K562 (cell line): ENCODE data around the gene DNAH3. TPM values are rescaled to one million over a fixed set of nuclear protein-coding genes. Genes with fewer than 3 reads are reported as not detected.

Experiments used
- BCOR ChIP-seq: fragments of 450-650 bp; IDR thresholded peaks from 2 replicates; pipeline ENCODE4 v1.6.1; 2016
- CC2D1A ChIP-seq: fragments of 450-650 bp; IDR thresholded peaks from 2 replicates; pipeline ENCODE4 v1.6.1; 2017; ENCODE audit warnings: mild to moderate bottlenecking
- CCAR2 ChIP-seq: fragments of 200-400 bp; formaldehyde crosslinking; IDR thresholded peaks from 2 replicates; pipeline ENCODE4 v1.6.1; 2017; ENCODE audit warnings: mild to moderate bottlenecking, low read depth, low read length
- CREB3L1 ChIP-seq: fragments of 450-650 bp; IDR thresholded peaks from 2 replicates; pipeline ENCODE4 v1.6.1; 2014; ENCODE audit warnings: low read depth, mild to moderate bottlenecking, moderate library complexity, borderline replicate concordance
- E2F1 ChIP-seq: sonication (generic); formaldehyde crosslinking; IDR thresholded peaks from 2 replicates; pipeline ENCODE4 v1.8.1; 2023; ENCODE audit warnings: mild to moderate bottlenecking, missing genetic modification reagents, moderate library complexity
- FUS ChIP-seq: fragments of 200-400 bp; formaldehyde crosslinking; optimal IDR thresholded peaks from 2 replicates; pipeline ENCODE3; 2017; ENCODE audit warnings: low read depth, low read length
- HES1 ChIP-seq: fragments of 450-650 bp; IDR thresholded peaks from 2 replicates; pipeline ENCODE4 v1.6.1; 2016; ENCODE audit warnings: low read depth, mild to moderate bottlenecking, moderate library complexity
- KLF16 ChIP-seq: IDR thresholded peaks from 2 replicates; pipeline ENCODE4 v1.6.1; 2016; ENCODE audit warnings: antibody characterized with exemption
- MCM7 ChIP-seq, 2 experiments: fragments of 450-650 bp; IDR thresholded peaks; 2 replicates each; pipeline ENCODE4 v1.6.1; 2016 to 2018
- MIER1 ChIP-seq: fragments of 450-650 bp; IDR thresholded peaks from 2 replicates; pipeline ENCODE4 v1.6.1; 2016; ENCODE audit warnings: antibody characterized with exemption, mild to moderate bottlenecking, low read depth
- NR2C1 ChIP-seq, 2 experiments: fragments of 450-650 bp; IDR thresholded peaks; 2 replicates each; pipeline ENCODE4 v1.6.1; 2017; ENCODE audit warnings: mild to moderate bottlenecking in 2 of 2, antibody characterized with exemption in 1 of 2, inconsistent platforms in 1 of 2, missing compliant biosample characterization in 1 of 2, missing genetic modification characterization in 1 of 2
- PCBP1 ChIP-seq: fragments of 200-400 bp; formaldehyde crosslinking; IDR thresholded peaks from 2 replicates; pipeline ENCODE4 v1.6.1; 2018; ENCODE audit warnings: mild to moderate bottlenecking, low read depth, low read length; ENCODE audit not compliant: poor library complexity, severe bottlenecking
- SLC30A9 ChIP-seq: fragments of 250-450 bp; sonication (Bioruptor Pico); IDR thresholded peaks from 2 replicates; pipeline ENCODE4 v1.8.0; 2022; ENCODE audit warnings: mild to moderate bottlenecking, moderate library complexity
- TAF1 ChIP-seq: IDR thresholded peaks from 2 replicates; pipeline ENCODE4 v1.6.1; 2011; ENCODE audit warnings: mild to moderate bottlenecking, low read length, moderate library complexity; ENCODE audit not compliant: insufficient read depth, control insufficient read depth, severe bottlenecking; ENCODE audit errors: extremely low read depth
- TAF15 ChIP-seq: fragments of 200-400 bp; formaldehyde crosslinking; IDR thresholded peaks from 2 replicates; pipeline ENCODE4 v1.6.1; 2017; ENCODE audit warnings: mild to moderate bottlenecking, low read depth, low read length, moderate library complexity
- TBP ChIP-seq: optimal IDR thresholded peaks from 2 replicates; pipeline ENCODE3; 2011; ENCODE audit warnings: low read depth, low read length, improper control_type of control experiment
- U2AF2 ChIP-seq: fragments of 200-400 bp; formaldehyde crosslinking; optimal IDR thresholded peaks from 2 replicates; pipeline ENCODE3; 2017; ENCODE audit warnings: low read depth, mild to moderate bottlenecking, low read length
- ZBTB8A ChIP-seq: fragments of 450-650 bp; IDR thresholded peaks from 2 replicates; pipeline ENCODE4 v1.6.1; 2018; ENCODE audit warnings: mild to moderate bottlenecking, moderate library complexity; ENCODE audit not compliant: partially characterized antibody
- ZNF316 ChIP-seq: fragments of 450-650 bp; IDR thresholded peaks from 2 replicates; pipeline ENCODE4 v1.6.1; 2016
- ZNF584 ChIP-seq: fragments of 200-800 bp; sonication (Bioruptor generic); IDR thresholded peaks from 2 replicates; pipeline ENCODE4 v1.6.1; 2016; ENCODE audit warnings: low read depth, mild to moderate bottlenecking, missing genetic modification characterization, missing compliant biosample characterization
- polyA plus RNA-seq, 8 experiments: library from polyadenylated mRNA; depleted of rRNA in 4 of 8; stranded (reverse) in 5 of 8; unstranded in 3 of 8; fragments of >200 nt; fragmentation: Nextera tagmentation in 2 of 8; fragmentation: Illumina TruSeq in 1 of 8; extraction: Ambion mirVana in 2 of 8; extraction: Trizol in 1 of 8; gene quantifications; 2 replicates each; pipeline versions ENCODE4 v1.2.1 to v1.2.3, GENCODE V29; 2011 to 2014; ENCODE audit warnings: inconsistent platforms in 1 of 8, missing spikeins in 1 of 8
- total RNA-seq, 7 experiments: library from RNA; depleted of rRNA in 6 of 7; stranded (reverse); fragments of >200 nt in 6 of 7; fragmentation: Illumina TruSeq in 2 of 7; extraction: Trizol in 2 of 7; gene quantifications; 2 replicates each; pipeline versions ENCODE4 v1.2.1 to v1.2.3, GENCODE V29; 2011 to 2021; ENCODE audit warnings: low replicate concordance in 1 of 7
- TF ChIP-seq, protein P1 (sequence below): fragments of 200-800 bp; sonication (Bioruptor generic); IDR thresholded peaks from 2 replicates; pipeline ENCODE4 v1.6.1; 2017; ENCODE audit warnings: missing genetic modification characterization, missing compliant biosample characterization
- TF ChIP-seq, protein P2 (sequence below): fragments of 250-450 bp; sonication (Bioruptor Pico); IDR thresholded peaks from 2 replicates; pipeline ENCODE4 v1.5.1; 2021; ENCODE audit warnings: mild to moderate bottlenecking

The DNAH3 gene
- total and polyA plus RNA-seq, 9 of the 15 experiments (the other 6 are each of a cell fraction or from before 2014, with no cell fraction given) = 0.32 to 0.84 (median 0.44) TPM

- peak; percentile 59 for TF ChIP-seq TAF1
- TF ChIP-seq TAF15 = no peak
- TF ChIP-seq FUS = no peak
- no peak for TF ChIP-seq HES1
- TF ChIP-seq MIER1 = no peak
- no peak for TF ChIP-seq MCM7 (IDR thresholded peaks at IDR 0.05)
- TF ChIP-seq, protein P1, sequence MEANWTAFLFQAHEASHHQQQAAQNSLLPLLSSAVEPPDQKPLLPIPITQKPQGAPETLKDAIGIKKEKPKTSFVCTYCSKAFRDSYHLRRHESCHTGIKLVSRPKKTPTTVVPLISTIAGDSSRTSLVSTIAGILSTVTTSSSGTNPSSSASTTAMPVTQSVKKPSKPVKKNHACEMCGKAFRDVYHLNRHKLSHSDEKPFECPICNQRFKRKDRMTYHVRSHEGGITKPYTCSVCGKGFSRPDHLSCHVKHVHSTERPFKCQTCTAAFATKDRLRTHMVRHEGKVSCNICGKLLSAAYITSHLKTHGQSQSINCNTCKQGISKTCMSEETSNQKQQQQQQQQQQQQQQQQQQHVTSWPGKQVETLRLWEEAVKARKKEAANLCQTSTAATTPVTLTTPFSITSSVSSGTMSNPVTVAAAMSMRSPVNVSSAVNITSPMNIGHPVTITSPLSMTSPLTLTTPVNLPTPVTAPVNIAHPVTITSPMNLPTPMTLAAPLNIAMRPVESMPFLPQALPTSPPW (CRISPR knock-in tag) = peak; percentile 76; the same call in 1 of the 2 replicates
- TF ChIP-seq NR2C1 (IDR thresholded peaks at IDR 0.05) = peak; percentile 63
- peak; percentile 67 for TF ChIP-seq NR2C1 (tag; IDR thresholded peaks at IDR 0.05)
- TF ChIP-seq BCOR = 0 out of 2 replicates have a peak, but pooled peaks have one; percentile 14
- TF ChIP-seq ZNF316 = no peak
- TF ChIP-seq SLC30A9 = no peak
- no peak for TF ChIP-seq ZBTB8A
- peak; percentile 55; the same call in 1 of the 2 replicates for TF ChIP-seq E2F1 (CRISPR knock-in tag)
- TF ChIP-seq CC2D1A = no peak
- TF ChIP-seq U2AF2 = no peak
- TF ChIP-seq CREB3L1 = peak; percentile 61; the same call in 1 of the 2 replicates
- no peak for TF ChIP-seq KLF16
- peak; percentile 57 for TF ChIP-seq TBP
- peak; percentile 87 for TF ChIP-seq PCBP1
- TF ChIP-seq, protein P2, sequence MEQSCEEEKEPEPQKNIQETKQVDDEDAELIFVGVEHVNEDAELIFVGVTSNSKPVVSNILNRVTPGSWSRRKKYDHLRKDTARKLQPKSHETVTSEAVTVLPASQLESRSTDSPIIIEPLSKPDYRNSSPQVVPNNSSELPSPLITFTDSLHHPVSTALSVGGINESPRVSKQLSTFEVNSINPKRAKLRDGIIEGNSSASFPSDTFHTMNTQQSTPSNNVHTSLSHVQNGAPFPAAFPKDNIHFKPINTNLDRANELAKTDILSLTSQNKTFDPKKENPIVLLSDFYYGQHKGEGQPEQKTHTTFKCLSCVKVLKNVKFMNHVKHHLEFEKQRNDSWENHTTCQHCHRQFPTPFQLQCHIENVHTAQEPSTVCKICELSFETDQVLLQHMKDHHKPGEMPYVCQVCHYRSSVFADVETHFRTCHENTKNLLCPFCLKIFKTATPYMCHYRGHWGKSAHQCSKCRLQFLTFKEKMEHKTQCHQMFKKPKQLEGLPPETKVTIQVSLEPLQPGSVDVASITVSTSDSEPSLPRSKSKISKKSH = no peak
- TF ChIP-seq CCAR2 = no peak
- no peak for TF ChIP-seq ZNF584 (CRISPR knock-in tag)
Measured at GRCh38 chr16:20900299-20901067, 250.2 kb downstream of the DNAH3 start, which contains the start of the genes DCUN1D3 and LYRM1 (continued).
